IPS DF 6.9 (cell line): ENCODE measurements around the gene ABI3BP.

Experiments
- DNase-seq: peaks from one replicate; pipeline ENCODE4 v3.0.0-alpha.2; 2013; ENCODE audit warnings: low read depth, low spot score
- H3K27ac ChIP-seq: one replicate; pipeline ENCODE4 v1.5.1; 2013; ENCODE audit warnings: low read length, control low read depth
- H3K27me3 ChIP-seq: 2 replicates; pipeline ENCODE4 v1.6.1; 2013; ENCODE audit warnings: mild to moderate bottlenecking, low read length; ENCODE audit not compliant: control insufficient read depth, insufficient read depth
- H3K36me3 ChIP-seq: 2 replicates; pipeline ENCODE4 v1.6.1; 2013; ENCODE audit warnings: low read length; ENCODE audit not compliant: control insufficient read depth, insufficient read depth
- H3K4me1 ChIP-seq: 2 replicates; pipeline ENCODE4 v1.6.1; 2013; ENCODE audit warnings: low read length; ENCODE audit not compliant: control insufficient read depth, insufficient read depth
- H3K4me3 ChIP-seq: 2 replicates; pipeline ENCODE4 v1.5.1; 2013; ENCODE audit warnings: mild to moderate bottlenecking, low read length
- H3K9me3 ChIP-seq: 2 replicates; pipeline ENCODE4 v1.6.1; 2013; ENCODE audit warnings: low read length, inconsistent platforms; ENCODE audit not compliant: control insufficient read depth, insufficient read depth
- WGBS: extraction: QIAGEN DNeasy Blood & Tissue Kit; methylation state at CpG from one replicate; pipeline ENCODE4 v1.1.7; 2013; ENCODE audit warnings: mixed read lengths, missing lambda C conversion rate; ENCODE audit not compliant: insufficient read length, insufficient coverage; 5-methylcytosine and 5-hydroxymethylcytosine counted together

ABI3BP gene

DNA sequence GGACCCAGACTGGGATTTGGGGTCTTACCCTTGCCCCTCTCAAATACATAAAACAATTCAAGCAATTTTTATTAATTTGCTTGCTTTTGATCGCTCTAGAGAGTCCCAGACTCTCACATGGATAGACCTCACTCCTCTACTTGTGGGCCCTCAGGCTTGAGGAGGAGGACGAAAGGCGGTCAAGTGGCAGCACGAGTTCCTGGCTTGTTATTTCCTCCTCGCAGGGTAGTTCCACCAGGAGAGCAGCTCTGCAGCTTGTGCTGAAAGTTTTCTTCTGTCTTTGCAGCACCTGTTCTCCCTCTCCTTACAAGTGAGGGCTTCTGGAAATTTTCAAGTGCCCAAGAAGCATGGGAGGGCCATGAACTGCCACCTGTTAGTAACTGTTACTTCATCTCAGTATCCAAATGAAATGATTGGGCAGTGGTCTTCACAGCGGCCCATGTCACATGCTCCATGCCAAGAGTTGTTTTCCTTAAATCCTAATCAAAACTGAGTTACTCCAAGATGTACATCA is 22.7 kb downstream of the ABI3BP start:
- Histone ChIP-seq H3K4me3 (no peak overlapping the region), H3K9me3 (no peaks in the 10 kb centered on the region), H3K4me1 (no peaks in the 10 kb centered on the region), H3K27me3 (no peaks in the 10 kb centered on the region), H3K27ac (no peak overlapping the region), H3K36me3 (no peaks in the 10 kb centered on the region)
- no peak for DNase-seq
- WGBS = no CpG with 5 or more reads among the region's 6 CpGs

- H3K27ac ChIP-seq = no peak overlapping the region
- H3K36me3 ChIP-seq = no peaks in the 10 kb centered on the region
- WGBS = no CpG with 5 or more reads among the region's 6 CpGs
- no peaks in the 10 kb centered on the region for H3K4me1 ChIP-seq
- no peaks in the 10 kb centered on the region for H3K9me3 ChIP-seq
- no peak overlapping the region for H3K4me3 ChIP-seq
- H3K27me3 ChIP-seq = no peaks in the 10 kb centered on the region
- DNase-seq = no peak
These were observed 24.0 kb downstream of the ABI3BP start for GRCh38 chr3:100968932-100969906.

DNA sequence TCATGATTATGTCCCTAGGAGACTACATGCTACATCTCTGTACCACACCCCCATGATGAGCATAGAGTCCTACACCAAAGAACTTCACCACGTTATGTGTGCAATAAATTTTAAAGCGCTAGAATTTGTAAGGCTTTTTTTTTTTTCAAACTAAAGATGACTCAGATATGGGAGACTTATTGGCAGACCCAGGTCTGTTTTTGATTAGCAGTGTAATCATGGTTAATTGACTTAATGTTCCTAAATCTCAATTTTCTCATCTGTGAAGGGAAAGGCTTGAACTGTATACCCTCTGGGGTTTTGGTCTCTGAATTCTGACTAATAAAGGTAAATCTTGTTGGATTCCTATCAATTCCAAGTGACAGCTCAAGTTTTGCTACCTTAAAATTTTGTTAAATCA is 26.4 kb downstream of the ABI3BP start:
- WGBS = no CpG with 5 or more reads among the region's 2 CpGs

GRCh38 chr3:100966049-100966491 is 27.2 kb downstream of the ABI3BP start:
- no peak for DNase-seq
- no peaks in the 10 kb centered on the region for H3K36me3 ChIP-seq
- H3K9me3 ChIP-seq = no peaks in the 10 kb centered on the region
- no peak overlapping the region for H3K4me3 ChIP-seq
- H3K4me1 ChIP-seq = no peaks in the 10 kb centered on the region
- H3K27ac ChIP-seq = no peak overlapping the region
- WGBS = no CpG with 5 or more reads among the region's 3 CpGs
- H3K27me3 ChIP-seq = no peaks in the 10 kb centered on the region

More for the DNA sequence above, 26.4 kb downstream of the ABI3BP start:
- Histone ChIP-seq H3K9me3 (no peaks in the 10 kb centered on the region), H3K27me3 (no peaks in the 10 kb centered on the region), H3K27ac (no peak overlapping the region), H3K4me3 (no peak overlapping the region), H3K36me3 (no peaks in the 10 kb centered on the region), H3K4me1 (no peaks in the 10 kb centered on the region)
- DNase-seq = no peak

- WGBS = no CpG with 5 or more reads among the region's 1 CpG
- H3K27me3 ChIP-seq = no peaks in the 10 kb centered on the region
- H3K36me3 ChIP-seq = no peaks in the 10 kb centered on the region
- no peaks in the 10 kb centered on the region for H3K4me1 ChIP-seq
- H3K27ac ChIP-seq = no peak overlapping the region
- DNase-seq = no peak
- H3K4me3 ChIP-seq = no peak overlapping the region
- H3K9me3 ChIP-seq = no peaks in the 10 kb centered on the region
These were observed 30.2 kb downstream of the ABI3BP start for GRCh38 chr3:100963041-100963440.

GRCh38 chr3:100957261-100957986 is 35.8 kb downstream of the ABI3BP start:
- H3K27ac ChIP-seq = no peak overlapping the region
- no peak for DNase-seq
- H3K4me1 ChIP-seq = no peaks in the 10 kb centered on the region
- H3K27me3 ChIP-seq = no peaks in the 10 kb centered on the region
- H3K9me3 ChIP-seq = no peaks in the 10 kb centered on the region
- WGBS = no CpG with 5 or more reads among the region's 3 CpGs
- H3K4me3 ChIP-seq = no peak overlapping the region
- H3K36me3 ChIP-seq = no peaks in the 10 kb centered on the region

GRCh38 chr3:100956276-100956675 is 36.9 kb downstream of the ABI3BP start:
- no peaks in the 10 kb centered on the region for H3K27me3 ChIP-seq
- DNase-seq = no peak
- no peak overlapping the region for H3K4me3 ChIP-seq
- WGBS = no CpG with 5 or more reads among the region's 2 CpGs
- no peaks in the 10 kb centered on the region for H3K4me1 ChIP-seq
- no peaks in the 10 kb centered on the region for H3K9me3 ChIP-seq
- no peaks in the 10 kb centered on the region for H3K36me3 ChIP-seq
- H3K27ac ChIP-seq = no peak overlapping the region

DNA sequence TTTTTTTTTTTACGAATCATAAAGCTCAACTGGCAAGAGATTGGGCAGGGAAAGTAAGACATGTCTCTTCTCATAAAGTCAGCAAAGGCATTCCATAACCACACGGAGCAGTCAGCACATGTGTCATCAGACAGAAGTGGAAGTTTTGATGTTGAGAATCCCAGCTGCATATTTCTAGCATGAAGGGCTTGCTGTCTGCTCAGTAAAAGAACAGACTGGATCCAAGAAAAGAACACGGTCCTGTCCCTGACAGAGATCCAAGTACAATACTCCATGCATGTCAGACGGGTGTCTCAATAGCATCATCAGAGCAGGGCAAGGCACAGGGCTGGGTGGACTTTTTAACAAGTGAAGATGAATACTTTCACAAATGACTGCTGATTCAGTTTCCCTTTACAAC is 38.2 kb downstream of the ABI3BP start:
- no peak for DNase-seq
- no peak overlapping the region for H3K27ac ChIP-seq
- no peak overlapping the region for H3K4me3 ChIP-seq
- WGBS = no CpG with 5 or more reads among the region's 4 CpGs
- H3K36me3 ChIP-seq = no peaks in the 10 kb centered on the region
- no peaks in the 10 kb centered on the region for H3K9me3 ChIP-seq
- no peaks in the 10 kb centered on the region for H3K4me1 ChIP-seq
- H3K27me3 ChIP-seq = no peaks in the 10 kb centered on the region

DNA sequence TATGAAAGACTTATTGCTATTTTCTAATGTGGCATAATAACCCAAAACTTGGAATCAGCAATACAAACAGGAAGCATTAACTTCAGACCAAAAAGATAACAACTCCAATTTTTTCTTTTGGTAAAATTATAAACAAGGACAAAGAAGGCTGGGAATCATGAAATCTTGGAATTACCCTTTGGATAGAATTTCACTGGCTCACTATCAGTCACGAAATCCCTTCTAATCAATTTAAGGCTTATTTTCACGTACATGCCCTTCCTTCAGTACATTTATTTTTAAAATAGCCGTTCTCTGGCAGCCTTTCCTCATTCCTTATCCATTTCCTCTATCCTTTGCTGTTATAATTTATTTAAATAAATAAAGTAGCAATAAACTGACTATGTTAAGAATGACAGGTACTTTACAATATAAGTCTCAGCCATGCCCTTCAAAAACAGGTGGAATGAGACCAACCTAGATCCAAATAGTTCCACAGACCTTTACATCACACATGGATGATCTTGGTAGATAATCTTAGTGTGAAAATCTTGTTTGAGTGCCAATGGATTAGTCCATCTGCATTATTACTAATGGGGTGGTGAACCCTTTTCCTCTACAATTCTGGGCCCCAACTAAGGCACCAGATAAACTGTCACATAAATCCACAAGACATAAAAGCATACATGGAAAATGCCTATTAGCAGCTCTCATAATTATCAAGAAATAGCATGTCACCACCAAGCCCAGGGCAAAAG is 38.9 kb downstream of the ABI3BP start:
- Histone ChIP-seq H3K27me3 (no peaks in the 10 kb centered on the region), H3K4me3 (no peak overlapping the region), H3K9me3 (no peaks in the 10 kb centered on the region), H3K4me1 (no peaks in the 10 kb centered on the region), H3K36me3 (no peaks in the 10 kb centered on the region), H3K27ac (no peak overlapping the region)
- no peak for DNase-seq
- no CpG with 5 or more reads among the region's 3 CpGs for WGBS

GRCh38 chr3:100953103-100953502 is 40.1 kb downstream of the ABI3BP start:
- WGBS = 97% methylated on average over 2 of the region's 4 CpGs
- H3K36me3 ChIP-seq = no peaks in the 10 kb centered on the region
- no peaks in the 10 kb centered on the region for H3K9me3 ChIP-seq
- DNase-seq = no peak
- no peak overlapping the region for H3K27ac ChIP-seq
- H3K27me3 ChIP-seq = no peaks in the 10 kb centered on the region
- no peak overlapping the region for H3K4me3 ChIP-seq
- no peaks in the 10 kb centered on the region for H3K4me1 ChIP-seq
